Vagina (tissue), 2 donors: ENCODE results near the gene OR6K6. TPM values are rescaled to one million over a fixed set of nuclear protein-coding genes. Genes with fewer than 3 reads are reported as not detected.

Experiments used
- DNase-seq, 2 donors: peaks; one replicate each; pipeline ENCODE4 v3.0.0-alpha.2; 2017; ENCODE audit errors: extremely low spot score in 2 of 2
- H3K27ac ChIP-seq: fragments of 200-600 bp; sonication (generic); one replicate; pipeline ENCODE4 v1.5.1; 2019
- H3K27me3 ChIP-seq: fragments of 200-600 bp; sonication (generic); one replicate; pipeline ENCODE4 v1.5.1; 2019
- H3K36me3 ChIP-seq, 2 donors: fragments of 200-600 bp; sonication (generic); one replicate each; pipeline ENCODE4 v1.5.1; 2017 to 2019
- H3K4me1 ChIP-seq: fragments of 200-600 bp; sonication (generic); one replicate; pipeline ENCODE4 v1.5.1; 2019
- H3K4me3 ChIP-seq, 2 donors: fragments of 200-600 bp; sonication (generic); 1 replicate in 1 of 2; 2 replicates in 1 of 2; pipeline ENCODE4 v1.5.1; 2016 to 2019
- H3K9me3 ChIP-seq: fragments of 200-600 bp; sonication (generic); one replicate; pipeline ENCODE4 v1.5.1; 2019
- CTCF ChIP-seq, 3 experiments: fragments of 450-650 bp in 2 of 3; fragments of 200-600 bp in 1 of 3; sonication (generic) in 1 of 3; IDR thresholded peaks; one replicate each; pipeline ENCODE4 v1.5.1; 2017 to 2019; ENCODE audit warnings: antibody characterized with exemption in 3 of 3, mild to moderate bottlenecking in 2 of 3, moderate library complexity in 2 of 3
- POLR2A ChIP-seq, 2 donors: fragments of 450-650 bp; IDR thresholded peaks; one replicate each; pipeline ENCODE4 v1.6.1; 2017; ENCODE audit warnings: antibody characterized with exemption in 2 of 2, mild to moderate bottlenecking in 2 of 2, moderate library complexity in 2 of 2
- POLR2AphosphoS5 ChIP-seq, 2 donors: sonication (generic); formaldehyde crosslinking; IDR thresholded peaks; one replicate each; pipeline ENCODE4 v1.9.0; 2017; ENCODE audit warnings: antibody characterized with exemption in 2 of 2, mild to moderate bottlenecking in 2 of 2, low read depth in 1 of 2; ENCODE audit not compliant: insufficient read depth in 1 of 2
- intact Hi-C: fragments of 100-400 bp; cut with DNase I; formaldehyde crosslinking; loops from one replicate; pipeline ENCODE4 v1.15.1; 2023
- total RNA-seq: library from RNA; depleted of rRNA; stranded (reverse); fragments of >200 nt; gene quantifications from one replicate; pipeline ENCODE4 v1.2.3, GENCODE V29; 2016

The OR6K6 gene, protein sequence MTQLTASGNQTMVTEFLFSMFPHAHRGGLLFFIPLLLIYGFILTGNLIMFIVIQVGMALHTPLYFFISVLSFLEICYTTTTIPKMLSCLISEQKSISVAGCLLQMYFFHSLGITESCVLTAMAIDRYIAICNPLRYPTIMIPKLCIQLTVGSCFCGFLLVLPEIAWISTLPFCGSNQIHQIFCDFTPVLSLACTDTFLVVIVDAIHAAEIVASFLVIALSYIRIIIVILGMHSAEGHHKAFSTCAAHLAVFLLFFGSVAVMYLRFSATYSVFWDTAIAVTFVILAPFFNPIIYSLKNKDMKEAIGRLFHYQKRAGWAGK
- not detected for total RNA-seq

DNA sequence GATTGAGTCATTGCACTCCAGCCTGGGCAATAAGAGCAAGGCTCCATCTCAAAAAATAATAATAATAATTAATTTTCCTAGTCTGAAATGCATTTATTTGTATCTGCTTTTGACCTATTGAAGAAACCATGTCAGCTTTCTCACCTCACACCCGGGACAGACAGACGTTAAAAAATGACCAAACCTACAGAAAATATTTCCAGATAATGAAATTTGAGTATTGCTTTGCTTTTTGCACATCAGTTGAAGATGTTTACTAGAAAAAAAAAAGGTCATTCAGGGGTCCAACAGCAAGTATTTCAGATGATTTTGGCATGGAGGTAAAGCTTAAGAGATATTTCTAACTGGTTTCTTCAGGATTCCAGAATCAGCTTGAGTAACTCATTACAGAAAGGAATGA, at the start of gene OR6K6:
Gene OR6K6 (plus strand): TSS at position 301 of the 400 bp plus-strand sequence. CDS start 168 bp downstream, outside the sequence.
- intact Hi-C loops = no loop called here
- TF ChIP-seq POLR2AphosphoS5 (IDR thresholded peaks at IDR 0.05; ENCODE audit: insufficient read depth in 1 of 2, low read depth in 1 of 2) = no peak
- TF ChIP-seq CTCF (IDR thresholded peaks at IDR 0.05) = no peak
- TF ChIP-seq POLR2A (IDR thresholded peaks at IDR 0.05) = no peak
- H3K4me1 ChIP-seq = no peaks in the 10 kb centered on the region

DNA sequence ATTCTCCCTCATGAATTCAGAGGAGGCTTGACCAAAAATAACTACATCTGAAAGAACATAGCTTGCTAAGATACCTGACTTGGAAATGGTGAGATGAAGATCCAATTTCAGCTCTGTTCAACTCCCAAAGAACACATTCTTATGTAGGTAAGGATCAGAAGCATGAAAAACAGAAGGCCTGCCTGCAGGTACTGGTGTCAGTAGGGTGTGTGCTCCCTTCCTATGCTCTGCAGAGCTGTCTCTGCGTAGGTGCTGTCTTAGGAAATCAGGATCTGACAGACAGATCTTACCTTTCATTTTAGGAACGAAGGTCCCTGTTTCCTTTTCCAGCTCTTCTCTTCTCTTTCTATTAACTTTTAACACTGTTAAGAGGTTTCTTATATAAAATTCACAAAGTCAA, 48.4 kb upstream of the OR6K6 start:
- Histone ChIP-seq H3K9me3 (no peaks in the 10 kb centered on the region), H3K27ac (no peak overlapping the region), H3K27me3 (no peaks in the 10 kb centered on the region), H3K36me3 (no peaks in the 10 kb centered on the region), H3K4me1 (no peaks in the 10 kb centered on the region), H3K4me3 (no peak overlapping the region)
- intact Hi-C loops = no loop called here
- TF ChIP-seq CTCF (IDR thresholded peaks at IDR 0.05) (no peak), POLR2A (IDR thresholded peaks at IDR 0.05) (no peak), POLR2AphosphoS5 (IDR thresholded peaks at IDR 0.05; ENCODE audit: insufficient read depth in 1 of 2, low read depth in 1 of 2) (no peak)
- no peak for DNase-seq

More for the DNA sequence above, at the start of gene OR6K6:
- Histone ChIP-seq H3K27me3 (no peaks in the 10 kb centered on the region), H3K9me3 (no peaks in the 10 kb centered on the region), H3K36me3 (no peaks in the 10 kb centered on the region), H3K4me3 (no peak within 1 kb of the TSS), H3K27ac (no peak within 1 kb of the TSS)
- DNase-seq = no peak

DNA sequence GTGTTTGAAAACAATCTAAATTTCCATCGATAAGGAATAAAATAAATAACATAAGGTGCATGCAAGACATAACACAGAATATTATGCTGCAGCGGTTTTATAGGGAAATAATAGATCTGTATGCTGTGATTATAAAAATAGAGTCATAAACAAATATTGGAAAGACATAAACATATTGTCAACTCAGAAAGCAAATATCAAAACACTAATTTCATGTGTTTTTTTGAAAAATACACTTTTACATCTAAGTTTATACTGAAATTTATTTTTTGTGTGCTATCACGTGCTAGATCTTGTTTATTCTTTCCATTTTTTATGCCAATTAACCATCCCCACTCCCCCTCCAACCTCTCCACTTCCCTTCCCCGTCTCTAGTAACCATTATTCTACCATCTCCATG, 43.4 kb upstream of the OR6K6 start:
- intact Hi-C loops = no loop called here
- H3K4me3 ChIP-seq = no peak overlapping the region
- no peaks in the 10 kb centered on the region for H3K4me1 ChIP-seq
- no peaks in the 10 kb centered on the region for H3K36me3 ChIP-seq
- TF ChIP-seq CTCF (IDR thresholded peaks at IDR 0.05) = no peak
- no peak for TF ChIP-seq POLR2A (IDR thresholded peaks at IDR 0.05)
- no peak for TF ChIP-seq POLR2AphosphoS5 (IDR thresholded peaks at IDR 0.05; ENCODE audit: insufficient read depth in 1 of 2, low read depth in 1 of 2)
- H3K9me3 ChIP-seq = no peaks in the 10 kb centered on the region
- H3K27ac ChIP-seq = no peak overlapping the region
- no peaks in the 10 kb centered on the region for H3K27me3 ChIP-seq
- no peak for DNase-seq

GRCh38 chr1:158714754-158715153, 39.8 kb upstream of the OR6K6 start:
- intact Hi-C loops = no loop called here
- no peak for DNase-seq
- no peaks in the 10 kb centered on the region for H3K36me3 ChIP-seq
- H3K27ac ChIP-seq = no peak overlapping the region
- TF ChIP-seq POLR2A (IDR thresholded peaks at IDR 0.05) = no peak
- TF ChIP-seq CTCF (IDR thresholded peaks at IDR 0.05) = no peak
- TF ChIP-seq POLR2AphosphoS5 (IDR thresholded peaks at IDR 0.05; ENCODE audit: insufficient read depth in 1 of 2, low read depth in 1 of 2) = no peak
- H3K4me3 ChIP-seq = no peak overlapping the region
- H3K4me1 ChIP-seq = no peaks in the 10 kb centered on the region
- H3K9me3 ChIP-seq = no peaks in the 10 kb centered on the region
- H3K27me3 ChIP-seq = no peaks in the 10 kb centered on the region

DNA sequence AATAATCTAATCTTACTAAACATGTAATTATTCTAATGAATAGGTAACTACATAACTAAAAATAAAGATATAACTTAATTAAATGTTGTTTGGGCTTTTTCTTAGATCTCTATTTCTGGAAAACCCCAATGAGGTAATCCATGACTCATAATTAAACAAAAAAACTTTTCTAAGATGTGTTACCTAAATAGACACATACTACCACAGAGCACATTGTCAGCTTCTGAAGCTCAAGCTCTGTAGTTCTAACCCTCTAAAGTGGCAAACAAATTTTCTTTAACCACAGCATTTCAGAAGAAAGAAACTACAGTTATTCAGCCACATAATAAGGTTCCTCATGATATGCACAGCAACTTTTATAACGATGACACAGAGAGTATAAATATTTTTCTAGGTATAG, 38.2 kb upstream of the OR6K6 start:
- TF ChIP-seq POLR2A (IDR thresholded peaks at IDR 0.05) (no peak), POLR2AphosphoS5 (IDR thresholded peaks at IDR 0.05; ENCODE audit: insufficient read depth in 1 of 2, low read depth in 1 of 2) (no peak), CTCF (IDR thresholded peaks at IDR 0.05) (no peak)
- intact Hi-C loops = no loop called here

More for the DNA sequence above, 38.2 kb upstream of the OR6K6 start:
- no peak for DNase-seq
- Histone ChIP-seq H3K36me3 (no peaks in the 10 kb centered on the region), H3K4me1 (no peaks in the 10 kb centered on the region), H3K4me3 (no peak overlapping the region), H3K27me3 (no peaks in the 10 kb centered on the region), H3K27ac (no peak overlapping the region), H3K9me3 (no peaks in the 10 kb centered on the region)
